GM21526 (cell line): ENCODE results near the gene PRH1.

ENCODE experiments used
- ATAC-seq: cut with Tn5 transposase; IDR thresholded peaks from one replicate; pipeline ENCODE4 v1.9.1; 2021; ENCODE audit warnings: moderate library complexity; ENCODE audit not compliant: unreplicated experiment, low FRiP score

Gene PRH1

DNA sequence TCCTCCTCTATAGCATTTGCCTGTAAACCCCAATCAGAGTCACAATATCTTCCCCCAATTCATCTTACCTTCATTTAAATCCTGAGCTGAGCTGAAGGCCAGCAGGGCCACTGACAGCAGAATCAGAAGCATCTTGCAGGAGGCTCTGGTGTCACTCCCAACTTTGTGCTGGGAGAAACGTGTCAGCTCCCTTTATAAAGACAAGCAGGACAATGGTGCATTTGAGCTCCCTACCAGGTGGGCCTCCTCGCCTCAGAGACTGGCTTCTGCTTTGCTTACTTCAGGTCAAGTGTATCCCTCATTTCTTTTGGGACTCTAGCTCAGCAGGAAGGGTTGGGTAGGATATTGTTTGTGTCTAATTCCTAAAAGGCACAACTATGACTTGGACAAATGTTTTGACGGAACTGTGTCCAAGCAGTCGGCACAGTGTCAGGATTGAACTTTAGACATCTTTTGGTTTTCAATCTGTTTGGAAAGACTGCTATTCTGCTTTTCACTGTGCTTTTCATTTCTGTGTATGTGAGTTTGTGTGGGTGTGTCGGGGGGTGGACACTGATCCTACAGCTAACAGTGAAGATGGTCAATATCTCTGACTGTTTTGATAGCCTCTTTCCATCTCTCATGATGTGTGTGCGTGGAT is at the start of gene PRH1:
PRH1 (minus strand) TSS at position 170 of the 640 bp plus-strand sequence; CDS start at position 132, 38 bp downstream.
- ATAC-seq, result no peak

DNA sequence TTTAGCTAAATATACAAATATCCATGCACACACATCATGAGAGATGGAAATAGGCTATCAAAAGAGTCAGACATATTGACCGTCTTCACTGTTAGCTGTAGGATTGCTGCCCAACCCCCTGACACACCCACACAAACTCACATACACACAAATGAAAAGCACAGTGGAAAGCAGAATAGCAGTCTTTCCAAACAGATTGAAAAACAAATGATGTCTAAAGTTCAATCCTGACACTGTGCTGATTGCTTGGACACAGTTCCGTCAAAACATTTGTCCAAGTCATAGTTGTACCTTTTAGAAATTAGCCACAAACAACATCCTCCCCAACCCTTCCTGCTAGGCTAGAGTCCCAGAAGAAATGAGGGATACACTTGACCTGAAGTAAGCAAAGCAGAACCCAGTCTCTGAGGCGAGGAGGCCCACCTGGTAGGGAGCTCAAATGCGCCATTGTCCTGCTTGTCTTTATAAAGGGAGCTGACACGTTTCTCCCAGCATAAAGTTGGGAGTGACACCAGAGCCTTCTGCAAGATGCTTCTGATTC is 44.8 kb upstream of the PRH1 start, which contains the start of gene PRH2:
PRH2 (plus strand) TSS at position 491 of the 541 bp plus-strand sequence; CDS start at position 529, 38 bp downstream.
- no peak for ATAC-seq

DNA sequence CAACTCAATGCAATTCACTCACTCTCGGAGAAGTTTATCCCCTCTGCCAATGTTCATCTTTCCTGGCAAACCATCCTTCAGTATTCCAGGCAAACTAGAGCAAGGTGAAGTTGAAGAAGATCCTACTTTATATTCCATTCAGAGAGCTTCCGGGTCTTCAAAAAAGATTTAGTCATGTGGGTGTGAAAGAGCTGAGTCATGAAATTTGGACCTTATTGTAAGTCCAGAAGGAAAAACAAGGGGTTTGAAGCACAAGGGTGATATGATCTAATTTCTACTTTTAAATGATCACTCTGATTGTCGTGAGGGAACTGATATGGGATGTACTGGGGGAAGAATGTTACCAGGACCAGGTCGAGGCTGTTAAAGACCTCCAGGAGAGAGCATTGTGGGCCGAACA is 42.2 kb upstream of the PRH1 start:
- ATAC-seq, result no peak

DNA sequence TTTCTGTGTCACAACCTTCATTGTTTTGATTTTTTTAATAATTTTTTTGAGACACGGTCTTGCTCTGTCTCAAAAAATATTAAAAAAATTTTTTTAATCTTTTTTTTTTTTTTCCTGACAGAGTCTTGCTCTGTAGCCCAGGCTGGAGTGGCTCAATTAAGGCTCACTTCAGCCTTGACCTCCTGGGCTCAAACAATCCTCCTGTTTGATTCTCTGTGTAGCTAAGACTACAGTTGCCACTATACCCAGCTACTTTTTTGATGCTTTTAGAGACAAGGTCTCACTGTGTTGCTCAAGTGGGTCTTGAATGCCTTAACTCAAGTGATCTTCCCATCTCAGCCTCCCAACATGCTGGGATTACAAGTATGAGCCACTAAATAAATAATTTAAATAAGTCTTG is 35.8 kb upstream of the PRH1 start:
- ATAC-seq, result no peak

DNA sequence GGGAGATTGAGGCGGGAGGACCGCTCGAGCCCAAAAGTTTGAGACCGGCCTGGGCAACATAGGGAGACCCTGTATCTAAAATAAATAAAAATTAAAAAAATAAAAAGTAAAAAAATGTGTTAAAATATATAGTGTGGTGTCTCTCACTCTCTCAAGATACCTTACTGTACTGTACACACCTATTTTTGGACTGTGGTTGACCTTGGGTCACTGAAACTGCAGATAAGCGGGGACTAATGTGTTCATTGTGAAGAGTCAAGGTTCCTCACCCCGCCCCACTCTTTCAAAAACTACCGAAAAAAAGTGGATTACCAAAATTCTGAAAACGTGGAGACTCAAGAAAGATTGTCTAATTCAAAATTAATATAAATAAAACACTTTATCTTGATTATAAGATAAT is 26.3 kb upstream of the PRH1 start:
- no peak for ATAC-seq

DNA sequence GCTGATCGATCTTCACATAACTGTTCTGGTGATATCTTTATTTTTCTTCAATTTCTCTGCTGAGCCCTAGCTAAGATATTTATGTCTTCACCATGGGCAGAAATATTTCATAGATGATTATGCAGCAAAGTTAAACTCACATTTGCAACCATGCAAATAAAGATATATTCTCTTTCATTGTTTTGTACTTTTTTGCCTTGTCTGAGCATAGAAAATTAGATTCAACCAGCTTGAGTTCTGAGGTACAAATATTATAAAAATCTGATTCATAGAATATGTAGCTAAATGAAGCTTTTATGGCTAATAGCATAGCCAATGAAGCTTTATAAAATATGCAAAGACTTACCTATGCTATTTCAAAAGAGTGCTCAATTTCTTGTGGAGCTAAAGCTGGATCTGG is 25.4 kb upstream of the PRH1 start, which contains the start of gene TAS2R13:
TAS2R13 (minus strand) TSS at position 101 of the 400 bp plus-strand sequence. CDS start 264 bp downstream, outside the sequence.
- ATAC-seq, result no peak

DNA sequence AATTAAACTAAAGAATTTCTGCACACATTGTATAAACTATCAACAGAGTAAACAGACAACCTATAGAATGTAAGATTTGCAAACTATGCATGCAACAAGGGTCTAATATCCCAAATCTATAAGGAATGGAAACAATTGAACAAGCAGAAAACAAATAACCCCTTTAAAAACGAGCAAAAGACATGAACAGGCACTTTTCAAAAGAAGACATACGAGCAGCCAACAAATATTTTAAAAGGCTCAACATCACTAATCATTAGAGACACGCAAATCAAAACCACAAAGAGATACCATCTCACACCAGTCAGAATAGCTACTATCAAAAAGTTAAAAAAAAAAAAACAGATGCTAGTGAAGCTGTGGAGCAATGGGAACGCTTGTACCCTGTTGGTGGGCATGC is 20.6 kb upstream of the PRH1 start:
- ATAC-seq, result no peak

DNA sequence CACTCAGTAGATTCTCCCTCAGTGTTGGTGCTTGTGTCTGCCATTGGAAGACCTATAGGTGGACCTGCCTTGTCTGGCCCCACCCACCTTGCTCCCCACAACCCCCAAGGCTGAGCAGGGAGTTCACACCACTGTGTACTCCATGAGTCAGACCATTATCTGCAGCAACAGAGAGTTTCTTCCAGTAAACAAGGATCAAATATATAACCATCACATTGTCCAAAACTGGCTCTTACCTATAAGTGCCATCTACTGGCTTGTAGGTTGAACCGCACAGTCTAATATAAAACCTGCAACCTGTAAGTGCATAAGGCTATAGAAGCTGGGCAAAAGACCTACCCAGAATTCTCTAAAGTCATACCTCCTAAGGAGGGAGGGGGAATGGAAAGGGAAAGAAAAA is 17.4 kb upstream of the PRH1 start:
- ATAC-seq, result no peak

DNA sequence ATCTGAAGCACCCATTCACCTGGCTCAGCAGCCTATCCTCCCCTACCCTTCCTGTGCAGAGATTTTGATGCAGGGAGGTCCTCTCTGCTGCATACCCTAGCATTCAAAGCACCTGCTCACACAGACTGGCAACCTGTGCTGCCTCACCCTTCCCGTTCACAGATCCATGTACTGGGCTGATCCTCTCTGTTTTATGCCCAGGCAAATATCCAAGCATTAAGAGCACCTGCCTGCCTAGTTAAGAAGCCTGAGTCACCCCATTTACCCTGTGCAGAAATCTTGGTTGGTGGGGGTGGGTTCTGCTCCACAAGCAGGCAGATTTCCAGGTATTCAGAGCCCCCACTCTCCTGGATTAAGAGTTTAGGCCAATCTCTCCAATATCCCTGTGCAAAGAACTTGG is 16.9 kb upstream of the PRH1 start:
- ATAC-seq, result no peak

DNA sequence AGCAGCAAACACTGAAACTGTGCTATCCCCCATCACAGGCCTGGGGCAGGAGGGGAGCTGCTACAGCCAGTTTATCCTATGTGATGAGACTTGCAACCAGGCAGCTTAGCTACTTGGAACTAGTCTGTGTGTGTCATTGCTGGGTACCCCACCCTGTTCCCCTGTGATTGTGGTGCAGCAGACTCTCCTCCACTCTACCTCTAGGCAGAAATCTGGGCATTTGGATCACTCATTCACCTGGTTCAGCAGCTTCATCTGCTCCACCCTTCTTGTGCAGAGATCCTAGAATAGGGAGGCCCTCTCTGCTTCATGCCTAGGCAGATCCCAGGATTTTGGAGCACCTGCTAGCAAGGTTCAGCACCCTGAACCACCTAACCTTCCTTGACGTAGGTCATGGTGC is 16.5 kb upstream of the PRH1 start:
- no peak for ATAC-seq

DNA sequence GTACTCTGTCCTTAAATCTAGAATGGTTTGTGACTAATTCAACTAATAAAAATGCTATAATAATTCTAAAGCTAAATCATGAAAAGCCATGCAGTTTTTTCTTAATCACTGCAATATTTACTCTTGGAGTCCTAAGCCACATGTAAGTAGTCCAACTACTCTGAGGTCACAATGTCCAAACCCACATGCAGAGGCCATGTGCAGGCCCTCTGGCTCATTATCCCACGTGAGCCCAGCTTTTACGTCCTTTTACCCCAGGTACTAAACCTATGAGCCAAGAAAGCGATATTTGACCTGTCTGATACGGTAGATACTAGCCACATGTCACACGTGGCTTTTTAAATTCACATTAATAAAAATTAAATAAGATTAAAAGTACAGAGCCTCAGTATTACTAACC is 12.8 kb upstream of the PRH1 start:
- ATAC-seq, result no peak

DNA sequence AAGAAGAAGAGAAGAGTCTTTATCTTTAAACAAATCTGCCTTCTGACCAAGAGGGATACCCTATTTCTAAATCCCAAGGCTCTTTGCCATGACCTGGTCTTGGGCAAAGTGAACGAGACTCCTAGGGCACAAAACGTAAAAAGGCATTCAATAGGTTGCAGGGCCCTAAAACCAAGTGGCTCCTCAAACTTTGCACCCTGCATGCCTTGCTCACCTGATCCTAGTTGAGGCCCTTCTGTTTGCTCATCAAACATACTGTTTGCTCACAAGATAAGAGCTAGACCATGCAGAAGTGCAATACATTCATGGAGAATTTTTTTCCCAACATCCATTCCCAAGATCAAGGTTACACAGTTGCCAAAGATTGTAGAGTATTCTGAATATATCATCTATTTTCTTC is 7.9 kb upstream of the PRH1 start:
- ATAC-seq, result no peak

DNA sequence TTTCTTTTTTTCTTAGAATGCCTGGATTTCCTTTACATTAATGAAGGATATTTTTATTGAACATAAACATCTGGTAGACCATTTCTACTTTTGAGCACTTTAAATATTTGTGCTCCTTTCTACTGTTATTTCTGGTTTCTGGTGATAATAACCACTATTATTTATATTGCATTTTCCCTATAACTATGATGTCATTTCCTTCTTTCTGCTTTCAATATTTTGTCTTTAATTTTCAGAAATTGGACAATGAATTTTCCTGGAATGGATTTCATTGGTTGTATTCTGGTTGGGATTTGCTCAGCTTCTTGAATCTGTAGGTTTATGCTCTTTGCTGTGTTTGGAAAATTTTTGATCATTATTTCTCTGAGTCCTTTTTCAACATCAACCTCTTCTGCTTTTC is 5.2 kb upstream of the PRH1 start:
- no peak for ATAC-seq

DNA sequence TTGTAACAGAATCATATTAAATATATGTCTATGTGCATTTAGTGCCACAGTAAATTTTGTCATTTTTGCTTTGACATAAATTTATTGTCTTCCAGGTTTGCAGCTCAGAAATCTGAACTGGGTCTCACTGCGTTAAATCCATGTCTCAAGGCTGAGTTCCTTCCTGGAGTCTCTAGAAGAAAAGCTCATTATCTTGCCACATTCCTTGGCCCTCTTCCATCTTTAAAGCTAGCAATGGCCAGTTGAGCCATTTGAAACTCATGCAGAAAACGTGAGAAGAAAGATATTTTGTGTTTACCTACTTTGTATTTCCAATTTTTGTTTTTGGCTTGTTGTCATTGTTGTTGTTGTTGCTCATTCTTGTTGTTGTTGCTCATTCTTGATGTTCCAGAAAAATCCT is 10.7 kb downstream of the PRH1 start:
- no peak for ATAC-seq

DNA sequence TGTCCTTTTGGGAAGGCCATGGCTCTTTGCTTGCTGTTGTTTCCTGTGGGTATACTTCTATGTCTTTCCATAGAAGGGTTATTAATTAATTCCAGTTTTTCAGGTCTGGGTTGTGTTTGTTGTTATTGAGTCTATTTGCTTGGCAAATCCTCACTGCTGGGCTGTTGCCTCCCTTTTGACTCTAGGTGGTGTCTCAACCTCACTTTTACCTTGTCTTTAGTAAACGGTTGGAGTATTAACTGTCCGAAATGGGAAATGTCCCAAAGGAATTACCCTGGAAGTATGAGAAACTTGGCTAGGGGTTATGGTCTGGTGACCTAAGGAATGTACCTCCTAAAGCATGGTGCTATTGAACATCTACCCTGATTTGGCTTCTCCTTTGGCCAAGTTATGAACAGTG is 16.7 kb downstream of the PRH1 start:
- no peak for ATAC-seq

DNA sequence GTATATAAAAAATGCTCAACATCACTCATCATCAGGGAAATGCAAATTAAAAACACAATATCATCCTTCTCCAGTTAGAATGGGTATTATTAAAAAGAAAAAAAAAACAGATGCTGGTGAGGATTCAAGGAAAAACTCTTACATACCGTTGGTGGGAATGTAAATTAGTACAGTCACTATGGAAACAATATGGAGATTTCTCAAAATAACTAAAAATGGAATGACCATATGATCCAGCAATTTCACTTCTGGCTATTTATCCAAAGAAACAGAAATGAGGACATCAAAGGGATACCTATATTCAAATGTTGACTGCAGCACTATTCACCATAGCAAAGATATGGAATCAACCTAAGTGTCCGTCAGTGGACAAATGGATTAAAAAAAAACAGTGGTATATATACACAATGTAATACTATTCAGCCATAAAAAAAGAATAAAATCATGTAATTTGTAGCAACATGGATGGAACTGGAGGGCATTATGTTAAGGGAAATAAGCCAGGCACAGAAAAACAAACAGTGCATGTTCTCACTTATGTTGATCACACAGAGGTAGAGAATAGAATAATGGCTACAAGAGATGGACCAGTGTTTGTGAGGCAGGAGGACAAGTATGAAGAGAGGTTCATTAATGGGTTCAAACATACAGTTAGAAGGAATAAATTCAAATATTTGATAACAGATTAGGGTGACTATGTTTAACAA is 20.4 kb downstream of the PRH1 start:
- no peak for ATAC-seq

DNA sequence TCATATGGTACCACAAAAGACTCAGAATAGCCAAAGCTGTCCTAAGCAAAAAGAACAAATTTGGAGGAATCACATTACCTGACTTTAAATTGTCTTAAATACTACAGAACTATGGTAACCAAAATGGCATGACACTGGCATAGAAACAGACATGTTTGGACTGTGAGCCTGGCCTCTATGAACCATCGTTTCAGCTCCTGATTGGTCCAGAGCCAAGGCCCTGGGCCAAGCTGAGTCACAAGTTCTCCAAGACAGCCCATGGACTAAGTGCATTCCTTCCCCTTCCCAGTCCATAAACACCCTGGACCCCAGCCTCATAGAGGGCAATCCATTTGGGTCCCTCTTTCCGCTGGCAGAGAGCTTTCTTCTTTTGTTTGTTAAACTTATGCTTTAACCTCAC is 22.7 kb downstream of the PRH1 start:
- ATAC-seq, result no peak

DNA sequence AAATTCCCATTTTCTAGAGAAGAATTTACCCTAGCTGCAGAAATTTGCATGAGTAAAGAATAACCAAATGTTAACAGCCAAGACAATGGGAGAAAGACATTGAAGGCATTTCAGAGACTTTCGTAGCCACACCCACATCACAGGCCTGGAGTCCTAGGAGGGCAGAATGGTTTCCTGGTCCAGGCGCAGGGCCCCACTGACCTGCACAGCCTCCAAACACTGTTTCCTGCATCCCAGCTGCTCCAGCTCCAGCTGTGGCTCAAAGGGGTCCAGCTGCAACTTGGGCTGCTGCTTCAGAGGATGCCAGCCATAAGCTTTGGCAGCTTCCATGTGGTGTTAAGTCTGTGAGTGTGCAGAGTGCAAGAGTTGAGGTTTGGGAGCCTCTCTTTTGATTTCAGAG is 28.2 kb downstream of the PRH1 start:
- no peak for ATAC-seq

DNA sequence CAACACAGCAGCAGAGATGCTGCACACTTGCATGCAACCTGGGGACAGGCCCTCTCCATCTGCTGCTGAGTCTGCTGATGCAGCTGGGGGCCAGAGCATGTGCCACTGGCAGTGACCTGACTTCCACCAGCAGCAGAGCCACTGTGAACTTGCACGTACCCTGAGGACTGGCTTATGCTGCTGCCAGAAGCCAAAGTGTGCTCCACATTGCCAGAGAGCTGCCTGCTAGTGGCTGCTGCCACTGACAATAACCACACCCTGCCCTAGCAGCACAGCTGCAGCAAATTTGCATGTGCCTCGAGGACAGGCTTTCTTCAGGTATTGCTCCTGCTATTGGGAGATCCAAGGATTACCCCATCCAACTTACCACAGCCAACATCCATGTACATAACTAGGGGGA is 30.3 kb downstream of the PRH1 start:
- ATAC-seq, result no peak

DNA sequence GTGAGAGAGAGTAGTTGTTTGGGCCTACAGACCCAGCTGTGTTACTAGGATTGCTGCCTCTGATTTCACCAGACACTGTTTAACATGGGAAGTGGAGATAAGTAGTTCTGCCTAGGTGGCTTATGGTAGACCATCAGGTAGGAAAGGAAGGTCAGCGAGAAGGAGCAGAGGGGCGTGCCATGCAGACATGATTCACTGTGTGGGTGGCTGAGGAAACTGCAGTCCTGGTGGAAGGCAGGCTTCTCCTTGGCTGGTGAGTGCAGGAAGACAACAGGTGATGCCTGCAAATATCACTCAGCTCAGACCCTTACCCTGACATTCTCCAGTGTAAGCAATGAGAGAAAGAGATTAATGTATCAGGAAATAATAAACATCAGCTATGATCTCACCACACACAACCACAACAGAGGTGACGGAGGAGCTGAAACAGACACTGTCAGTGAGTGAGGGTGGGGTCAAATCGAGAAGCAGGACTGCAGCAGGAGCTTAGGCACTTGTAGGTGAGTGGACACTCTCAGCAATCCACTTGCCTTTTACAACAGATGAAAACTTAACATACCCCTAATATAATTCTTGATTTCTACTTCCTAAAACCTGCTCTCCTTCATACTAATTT is 32.7 kb downstream of the PRH1 start:
- ATAC-seq, result no peak

DNA sequence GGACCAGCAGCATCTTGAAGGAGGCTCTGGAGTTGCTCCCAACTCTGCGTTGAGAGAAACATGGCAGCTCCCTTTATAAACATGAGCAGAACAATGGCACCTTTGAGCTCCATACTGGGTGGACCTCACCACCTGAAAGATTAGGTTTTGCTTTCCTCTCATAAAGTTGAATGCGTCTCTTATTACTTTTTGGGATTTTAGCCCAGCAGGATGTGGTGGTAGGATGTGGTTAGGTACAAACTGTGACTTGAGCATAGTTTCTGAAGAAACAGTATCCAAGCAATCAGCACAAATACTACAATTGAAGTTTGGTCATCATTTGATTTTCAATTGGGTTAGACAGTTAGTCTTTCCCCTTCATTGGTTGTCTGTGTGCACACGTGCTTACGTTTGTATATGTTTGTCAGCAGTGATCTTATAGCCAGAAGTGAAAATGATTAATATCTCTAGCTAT is 34.6 kb downstream of the PRH1 start, which contains the start of gene PRR4:
PRR4 (minus strand) TSS at position 51 of the 454 bp plus-strand sequence; CDS start at position 13, 38 bp downstream.
- no peak for ATAC-seq
